GM12878 (cell line): Measurements from ENCODE around the gene COL3A1. TPM values are rescaled to one million over a fixed set of nuclear protein-coding genes. Genes with fewer than 3 reads are reported as not detected.

Experiments
- ATAC-seq: fragments of 200-7000 bp; cut with Tn5 transposase; 3 replicates; pipeline ENCODE4 v1.9.1; 2020; ENCODE audit warnings: mild to moderate bottlenecking, moderate library complexity
- BruUV-seq: library from RNA; stranded (reverse); fragments of 400-500 nt; replicated peaks from 2 replicates; lab custom pipeline; 2021; lab: Mats Ljungman, UMichigan
- CTCF ChIA-PET: fragments of 300-600 bp; sonication (Branson Sonifier 250); formaldehyde crosslinking; extraction: SDS; loops from one replicate; lab custom pipeline; 2021; ENCODE audit warnings: inconsistent platforms; lab: Yijun Ruan, JAX
- POLR2A ChIA-PET: fragments of 350-600 bp; formaldehyde crosslinking; extraction: SDS; loops from one replicate; lab custom pipeline; 2021; ENCODE audit warnings: inconsistent platforms; lab: Charles Lee
- RAD21 ChIA-PET: fragments of 300-600 bp; sonication (Branson Sonifier 250); formaldehyde crosslinking; loops from one replicate; lab custom pipeline; 2023; ENCODE audit warnings: antibody characterized with exemption; ENCODE audit not compliant: unreplicated experiment; lab: Charles Lee
- SMC1A ChIA-PET: fragments of 300-600 bp; sonication (Branson Sonifier 250); formaldehyde crosslinking; loops from one replicate; lab custom pipeline; 2023; ENCODE audit not compliant: unreplicated experiment, uncharacterized antibody; lab: Charles Lee
- DNase-seq: peaks from one replicate; pipeline ENCODE4 v3.0.0-alpha.2; 2011; ENCODE audit warnings: low read depth, low spot score
- FAIRE-seq: peaks from 3 replicates; lab custom pipeline; 2011; peaks lifted over from hg19 to GRCh38; lab: Jason Lieb, UNC
- H2AFZ ChIP-seq: 2 replicates; pipeline ENCODE4 v1.6.0; 2011; ENCODE audit warnings: low read depth, low read length, control low read depth; ENCODE audit not compliant: control insufficient read depth
- H3K27ac ChIP-seq: 2 replicates; pipeline ENCODE4 v1.5.1; 2011; ENCODE audit warnings: control low read depth; ENCODE audit not compliant: control insufficient read depth, insufficient read depth
- H3K27me3 ChIP-seq, 2 experiments: replicated peaks in 1 of 2; 2 replicates each; pipeline versions ENCODE4 v1.6.0 to v1.6.1; 2011; ENCODE audit warnings: low read length in 1 of 2; ENCODE audit not compliant: control insufficient read depth in 2 of 2, insufficient read depth in 2 of 2
- H3K36me3 ChIP-seq, 2 experiments: 2 replicates each; pipeline ENCODE4 v1.5.1; 2011; ENCODE audit warnings: low read length in 1 of 2; ENCODE audit not compliant: control insufficient read depth in 2 of 2, insufficient read depth in 2 of 2
- H3K4me1 ChIP-seq: 2 replicates; pipeline ENCODE4 v1.6.1; 2011; ENCODE audit warnings: mild to moderate bottlenecking, low read length, moderate library complexity, mixed read lengths; ENCODE audit not compliant: control insufficient read depth, insufficient read depth
- H3K4me2 ChIP-seq: 2 replicates; pipeline ENCODE4 v1.6.0; 2011; ENCODE audit warnings: control low read depth; ENCODE audit not compliant: control insufficient read depth, insufficient read depth
- H3K4me3 ChIP-seq: fragments of 200-600 bp; sonication (generic); 2 replicates; pipeline ENCODE4 v1.5.1; 2016
- H3K79me2 ChIP-seq: 2 replicates; pipeline ENCODE4 v1.6.0; 2011; ENCODE audit warnings: low read length; ENCODE audit not compliant: control insufficient read depth, insufficient read depth
- H3K9ac ChIP-seq: 2 replicates; pipeline ENCODE4 v1.8.0; 2011; ENCODE audit warnings: low read length, control low read depth, mixed read lengths; ENCODE audit not compliant: control insufficient read depth, insufficient read depth
- H3K9me3 ChIP-seq: replicated peaks from 3 replicates; pipeline ENCODE4 v1.5.1; 2011; ENCODE audit warnings: mild to moderate bottlenecking, low read length; ENCODE audit not compliant: control insufficient read depth, insufficient read depth
- H4K20me1 ChIP-seq: 2 replicates; pipeline ENCODE4 v1.6.0; 2011; ENCODE audit not compliant: control insufficient read depth, insufficient read depth
- ESRRA ChIP-seq: IDR thresholded peaks from 2 replicates; pipeline ENCODE4 v1.6.1; 2012; ENCODE audit warnings: mild to moderate bottlenecking, low read length, improper control_type of control experiment
- HDAC2 ChIP-seq: fragments of 200-600 bp; sonication (generic); IDR thresholded peaks from 2 replicates; pipeline ENCODE4 v1.6.1; 2017
- KAT2A ChIP-seq: conservative IDR thresholded peaks from 2 replicates; pipeline ENCODE4 v1.6.1; 2011; ENCODE audit warnings: low read depth, low read length; ENCODE audit not compliant: control insufficient read depth
- KDM1A ChIP-seq: fragments of 200-600 bp; sonication (generic); IDR thresholded peaks from 2 replicates; pipeline ENCODE4 v1.6.1; 2016; ENCODE audit warnings: borderline replicate concordance
- MEF2A ChIP-seq: IDR thresholded peaks from 2 replicates; pipeline ENCODE4 v1.6.1; 2011; ENCODE audit warnings: low read depth, mild to moderate bottlenecking, low read length, moderate library complexity; ENCODE audit not compliant: insufficient read depth
- SIX5 ChIP-seq: IDR thresholded peaks from 2 replicates; pipeline ENCODE4 v1.6.1; 2011; ENCODE audit warnings: mild to moderate bottlenecking, low read depth, low read length, moderate library complexity; ENCODE audit not compliant: severe bottlenecking
- SUZ12 ChIP-seq: fragments of 200-600 bp; sonication (generic); IDR thresholded peaks from one replicate; pipeline ENCODE4 v1.6.1; 2018; ENCODE audit warnings: antibody characterized with exemption, mild to moderate bottlenecking; ENCODE audit not compliant: unreplicated experiment
- WGBS: methylation state at CpG from one replicate; pipeline ENCODE4 v1.1.6; 2016; ENCODE audit warnings: low lambda C conversion rate; ENCODE audit not compliant: insufficient replicate concordance, insufficient coverage; ENCODE audit errors: missing lambda C conversion rate; 5-methylcytosine and 5-hydroxymethylcytosine counted together
- in situ Hi-C: fragments of 300-500 bp; cut with MboI; formaldehyde crosslinking; loops from 9 replicates; pipeline ENCODE4 v1.14.3; 2018; ENCODE audit warnings: mixed read lengths
- intact Hi-C: fragments of 100-400 bp; cut with micrococcal nuclease; formaldehyde crosslinking; loops from one replicate; pipeline ENCODE4 v1.14.2; 2022; ENCODE audit not compliant: unreplicated experiment
- polyA plus RNA-seq, 11 experiments: library from polyadenylated mRNA; depleted of rRNA in 4 of 11; unstranded in 6 of 11; stranded (reverse) in 5 of 11; fragments of >200 nt; fragmentation: Nextera tagmentation in 4 of 11; fragmentation: Illumina TruSeq in 1 of 11; extraction: Ambion mirVana in 4 of 11; extraction: Trizol in 1 of 11; gene quantifications; 1 replicate in 1 of 11; 2 replicates in 10 of 11; pipeline versions ENCODE4 v1.2.1 to v1.2.3, GENCODE V29; 2011 to 2016; ENCODE audit warnings: inconsistent platforms in 2 of 11, missing spikeins in 2 of 11, low read depth in 1 of 11
- total RNA-seq, 4 experiments: library from RNA; depleted of rRNA in 3 of 4; stranded (reverse); fragments of >200 nt in 3 of 4; fragmentation: Illumina TruSeq in 1 of 4; extraction: Trizol in 1 of 4; gene quantifications; 2 replicates each; pipeline versions ENCODE4 v1.2.1 to v1.2.3, GENCODE V29; 2013 to 2021
- TF ChIP-seq, protein P1 (sequence below): fragments of 450-650 bp; IDR thresholded peaks from 2 replicates; pipeline ENCODE4 v1.6.1; 2017; ENCODE audit warnings: borderline replicate concordance
- TF ChIP-seq, protein P2 (sequence below), 3 experiments: IDR thresholded peaks in 2 of 3; conservative IDR thresholded peaks in 1 of 3; 2 replicates each; pipeline ENCODE4 v1.5.1; 2011; ENCODE audit warnings: low read depth in 3 of 3, low read length in 3 of 3, mild to moderate bottlenecking in 3 of 3, control low read depth in 2 of 3, moderate library complexity in 2 of 3, inconsistent platforms in 1 of 3, mixed read lengths in 1 of 3; ENCODE audit not compliant: control insufficient read depth in 2 of 3, insufficient read depth in 1 of 3; ENCODE audit errors: extremely low read depth in 1 of 3
- TF ChIP-seq, protein P3 (sequence below): IDR thresholded peaks from 2 replicates; pipeline ENCODE4 v1.6.1; 2012; ENCODE audit warnings: improper control_type of control experiment, low read depth, low read length; ENCODE audit not compliant: insufficient replicate concordance

COL3A1 gene
- total and polyA plus RNA-seq, 10 of the 15 experiments (the other 5 are each of a cell fraction or from before 2014, with no cell fraction given): 0.04 to 0.67 (median 0.10) TPM; not detected in 2

DNA sequence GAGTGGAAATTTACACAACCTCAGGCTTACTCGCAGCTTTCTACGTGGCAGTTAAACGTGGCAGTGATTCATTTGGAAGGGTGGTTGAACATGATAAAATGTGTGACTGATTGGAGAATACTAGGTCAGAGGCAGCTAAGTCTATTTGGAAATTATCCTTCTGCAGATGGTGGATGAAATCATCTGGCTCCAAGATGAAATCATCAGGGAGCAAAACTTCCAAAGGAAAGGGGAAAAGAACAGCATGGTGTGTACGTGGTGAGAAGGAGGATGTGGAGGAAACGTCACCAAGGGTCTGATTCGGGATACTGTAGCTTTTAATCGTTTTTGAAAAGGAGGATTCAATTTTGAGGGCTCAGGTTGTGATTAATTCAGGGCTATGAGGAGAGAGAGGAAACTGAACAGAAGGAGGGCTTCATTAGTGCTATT, 47.9 kb downstream of the COL3A1 start (continued):
- TF ChIP-seq, protein P1, sequence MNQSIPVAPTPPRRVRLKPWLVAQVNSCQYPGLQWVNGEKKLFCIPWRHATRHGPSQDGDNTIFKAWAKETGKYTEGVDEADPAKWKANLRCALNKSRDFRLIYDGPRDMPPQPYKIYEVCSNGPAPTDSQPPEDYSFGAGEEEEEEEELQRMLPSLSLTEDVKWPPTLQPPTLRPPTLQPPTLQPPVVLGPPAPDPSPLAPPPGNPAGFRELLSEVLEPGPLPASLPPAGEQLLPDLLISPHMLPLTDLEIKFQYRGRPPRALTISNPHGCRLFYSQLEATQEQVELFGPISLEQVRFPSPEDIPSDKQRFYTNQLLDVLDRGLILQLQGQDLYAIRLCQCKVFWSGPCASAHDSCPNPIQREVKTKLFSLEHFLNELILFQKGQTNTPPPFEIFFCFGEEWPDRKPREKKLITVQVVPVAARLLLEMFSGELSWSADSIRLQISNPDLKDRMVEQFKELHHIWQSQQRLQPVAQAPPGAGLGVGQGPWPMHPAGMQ: no peak
- TF ChIP-seq KDM1A: no peak
- TF ChIP-seq SIX5: no peak

DNA sequence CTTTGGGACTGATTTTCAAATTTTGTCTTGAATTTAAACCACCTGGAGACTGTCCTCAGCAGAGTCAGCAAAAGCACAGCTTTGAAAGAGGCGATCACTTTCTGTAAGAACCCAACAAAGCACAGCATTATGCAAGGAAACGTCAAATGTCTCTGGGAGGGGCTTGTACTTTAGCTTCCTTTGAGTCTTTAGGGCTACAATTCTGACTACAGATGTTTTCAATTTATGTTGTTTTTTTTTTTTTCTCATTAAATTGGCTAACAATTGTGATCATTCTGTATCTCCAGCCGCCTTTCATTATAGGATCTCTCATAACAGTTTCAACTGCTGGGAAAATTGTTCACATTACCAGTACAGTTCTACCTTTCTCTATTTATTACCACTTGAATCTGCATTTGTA, 48.3 kb downstream of the COL3A1 start:
- POLR2A ChIA-PET: no interaction called here
- intact Hi-C loops: no loop called here
- SMC1A ChIA-PET: no interaction called here
- Histone ChIP-seq H3K4me1 (no peaks in the 10 kb centered on the region), H4K20me1 (no peaks in the 10 kb centered on the region), H3K9me3 (no peaks in the 10 kb centered on the region), H2AFZ (no peak overlapping the region), H3K4me2 (no peak overlapping the region), H3K36me3 (no peaks in the 10 kb centered on the region), H3K9ac (no peak overlapping the region), H3K4me3 (no peak overlapping the region), H3K27me3 (no peaks in the 10 kb centered on the region), H3K27ac (no peak overlapping the region), H3K79me2 (no peaks in the 10 kb centered on the region)
- RAD21 ChIA-PET: no interaction called here
- WGBS: 19% methylated on average over 3 of the region's 3 CpGs
- DNase-seq: no peak
- BruUV-seq: no TSS peak
- CTCF ChIA-PET: no interaction called here
- no peak for ATAC-seq
- in situ Hi-C loops: no loop called here
- FAIRE-seq: no peak
- TF ChIP-seq HDAC2 (no peak), SUZ12 (no peak), ESRRA (no peak), MEF2A (no peak), KAT2A (no peak)
- TF ChIP-seq, protein P2, sequence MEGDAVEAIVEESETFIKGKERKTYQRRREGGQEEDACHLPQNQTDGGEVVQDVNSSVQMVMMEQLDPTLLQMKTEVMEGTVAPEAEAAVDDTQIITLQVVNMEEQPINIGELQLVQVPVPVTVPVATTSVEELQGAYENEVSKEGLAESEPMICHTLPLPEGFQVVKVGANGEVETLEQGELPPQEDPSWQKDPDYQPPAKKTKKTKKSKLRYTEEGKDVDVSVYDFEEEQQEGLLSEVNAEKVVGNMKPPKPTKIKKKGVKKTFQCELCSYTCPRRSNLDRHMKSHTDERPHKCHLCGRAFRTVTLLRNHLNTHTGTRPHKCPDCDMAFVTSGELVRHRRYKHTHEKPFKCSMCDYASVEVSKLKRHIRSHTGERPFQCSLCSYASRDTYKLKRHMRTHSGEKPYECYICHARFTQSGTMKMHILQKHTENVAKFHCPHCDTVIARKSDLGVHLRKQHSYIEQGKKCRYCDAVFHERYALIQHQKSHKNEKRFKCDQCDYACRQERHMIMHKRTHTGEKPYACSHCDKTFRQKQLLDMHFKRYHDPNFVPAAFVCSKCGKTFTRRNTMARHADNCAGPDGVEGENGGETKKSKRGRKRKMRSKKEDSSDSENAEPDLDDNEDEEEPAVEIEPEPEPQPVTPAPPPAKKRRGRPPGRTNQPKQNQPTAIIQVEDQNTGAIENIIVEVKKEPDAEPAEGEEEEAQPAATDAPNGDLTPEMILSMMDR (IDR thresholded peaks at IDR 0.05 in 2 of 3, conservative IDR thresholded peaks at IDR 0.05 in 1 of 3; ENCODE audit: control insufficient read depth in 2 of 3, extremely low read depth in 1 of 3, insufficient read depth in 1 of 3, low read depth in 3 of 3, low read length in 3 of 3): no peak
- TF ChIP-seq, protein P3, sequence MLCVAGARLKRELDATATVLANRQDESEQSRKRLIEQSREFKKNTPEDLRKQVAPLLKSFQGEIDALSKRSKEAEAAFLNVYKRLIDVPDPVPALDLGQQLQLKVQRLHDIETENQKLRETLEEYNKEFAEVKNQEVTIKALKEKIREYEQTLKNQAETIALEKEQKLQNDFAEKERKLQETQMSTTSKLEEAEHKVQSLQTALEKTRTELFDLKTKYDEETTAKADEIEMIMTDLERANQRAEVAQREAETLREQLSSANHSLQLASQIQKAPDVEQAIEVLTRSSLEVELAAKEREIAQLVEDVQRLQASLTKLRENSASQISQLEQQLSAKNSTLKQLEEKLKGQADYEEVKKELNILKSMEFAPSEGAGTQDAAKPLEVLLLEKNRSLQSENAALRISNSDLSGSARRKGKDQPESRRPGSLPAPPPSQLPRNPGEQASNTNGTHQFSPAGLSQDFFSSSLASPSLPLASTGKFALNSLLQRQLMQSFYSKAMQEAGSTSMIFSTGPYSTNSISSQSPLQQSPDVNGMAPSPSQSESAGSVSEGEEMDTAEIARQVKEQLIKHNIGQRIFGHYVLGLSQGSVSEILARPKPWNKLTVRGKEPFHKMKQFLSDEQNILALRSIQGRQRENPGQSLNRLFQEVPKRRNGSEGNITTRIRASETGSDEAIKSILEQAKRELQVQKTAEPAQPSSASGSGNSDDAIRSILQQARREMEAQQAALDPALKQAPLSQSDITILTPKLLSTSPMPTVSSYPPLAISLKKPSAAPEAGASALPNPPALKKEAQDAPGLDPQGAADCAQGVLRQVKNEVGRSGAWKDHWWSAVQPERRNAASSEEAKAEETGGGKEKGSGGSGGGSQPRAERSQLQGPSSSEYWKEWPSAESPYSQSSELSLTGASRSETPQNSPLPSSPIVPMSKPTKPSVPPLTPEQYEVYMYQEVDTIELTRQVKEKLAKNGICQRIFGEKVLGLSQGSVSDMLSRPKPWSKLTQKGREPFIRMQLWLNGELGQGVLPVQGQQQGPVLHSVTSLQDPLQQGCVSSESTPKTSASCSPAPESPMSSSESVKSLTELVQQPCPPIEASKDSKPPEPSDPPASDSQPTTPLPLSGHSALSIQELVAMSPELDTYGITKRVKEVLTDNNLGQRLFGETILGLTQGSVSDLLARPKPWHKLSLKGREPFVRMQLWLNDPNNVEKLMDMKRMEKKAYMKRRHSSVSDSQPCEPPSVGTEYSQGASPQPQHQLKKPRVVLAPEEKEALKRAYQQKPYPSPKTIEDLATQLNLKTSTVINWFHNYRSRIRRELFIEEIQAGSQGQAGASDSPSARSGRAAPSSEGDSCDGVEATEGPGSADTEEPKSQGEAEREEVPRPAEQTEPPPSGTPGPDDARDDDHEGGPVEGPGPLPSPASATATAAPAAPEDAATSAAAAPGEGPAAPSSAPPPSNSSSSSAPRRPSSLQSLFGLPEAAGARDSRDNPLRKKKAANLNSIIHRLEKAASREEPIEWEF: no peak
